Loucy (cell line): ENCODE data around the gene SLC16A10.

ENCODE experiments used
- H2AFZ ChIP-seq: fragments of 200-600 bp; sonication (generic); 2 replicates; pipeline ENCODE4 v1.6.0; 2016; ENCODE audit warnings: antibody characterized with exemption, mild to moderate bottlenecking, low read length, moderate library complexity
- H3F3A ChIP-seq: fragments of 200-600 bp; 2 replicates; pipeline ENCODE4 v1.6.0; 2016; ENCODE audit warnings: antibody characterized with exemption, low read depth, mild to moderate bottlenecking
- H3K27me3 ChIP-seq: fragments of 200-600 bp; sonication (generic); 2 replicates; pipeline ENCODE4 v1.6.1; 2014; ENCODE audit warnings: low read length, mild to moderate bottlenecking; ENCODE audit not compliant: insufficient read depth, poor library complexity, severe bottlenecking
- H3K36me3 ChIP-seq: fragments of 200-600 bp; sonication (generic); 2 replicates; pipeline ENCODE4 v1.6.1; 2016; ENCODE audit warnings: low read length; ENCODE audit not compliant: insufficient read depth
- H3K4me1 ChIP-seq: fragments of 200-600 bp; sonication (generic); 2 replicates; pipeline ENCODE4 v1.5.1; 2014; ENCODE audit warnings: low read length, mild to moderate bottlenecking; ENCODE audit not compliant: insufficient read depth, poor library complexity, severe bottlenecking
- H3K4me2 ChIP-seq: fragments of 200-600 bp; sonication (generic); 2 replicates; pipeline ENCODE4 v1.6.0; 2014; ENCODE audit warnings: antibody characterized with exemption, low read length, low read depth, mild to moderate bottlenecking; ENCODE audit not compliant: poor library complexity, severe bottlenecking
- H3K4me3 ChIP-seq: fragments of 200-600 bp; sonication (generic); 2 replicates; pipeline ENCODE4 v1.5.1; 2014; ENCODE audit warnings: low read length, mild to moderate bottlenecking, mixed read lengths; ENCODE audit not compliant: poor library complexity, severe bottlenecking
- H3K79me2 ChIP-seq: fragments of 200-600 bp; sonication (generic); 2 replicates; pipeline ENCODE4 v1.6.1; 2014; ENCODE audit warnings: low read length; ENCODE audit not compliant: insufficient read depth
- H3K9ac ChIP-seq: fragments of 200-600 bp; sonication (generic); 2 replicates; pipeline ENCODE4 v1.6.0; 2014; ENCODE audit warnings: mild to moderate bottlenecking, low read depth, low read length, moderate library complexity; ENCODE audit not compliant: poor library complexity, severe bottlenecking
- H3K9me2 ChIP-seq: fragments of 200-600 bp; sonication (generic); replicated peaks from 2 replicates; pipeline ENCODE4 v1.6.1; 2016; ENCODE audit warnings: low read depth, low read length, mixed read lengths
- H3K9me3 ChIP-seq: fragments of 200-600 bp; sonication (generic); 2 replicates; pipeline ENCODE4 v1.6.1; 2014; ENCODE audit warnings: mild to moderate bottlenecking, antibody characterized with exemption, low read length, low read depth; ENCODE audit not compliant: insufficient read depth
- H4K20me1 ChIP-seq: fragments of 200-600 bp; sonication (generic); 2 replicates; pipeline ENCODE4 v1.6.0; 2014; ENCODE audit warnings: antibody characterized with exemption, low read length, mild to moderate bottlenecking; ENCODE audit not compliant: insufficient read depth, poor library complexity, severe bottlenecking
- CTCF ChIP-seq: fragments of 200-600 bp; sonication (generic); conservative IDR thresholded peaks from 2 replicates; pipeline ENCODE4 v1.5.1; 2014; ENCODE audit warnings: mild to moderate bottlenecking, antibody characterized with exemption, low read length
- EZH2phosphoT487 ChIP-seq: fragments of 200-600 bp; IDR thresholded peaks from 2 replicates; pipeline ENCODE4 v1.6.1; 2018; ENCODE audit warnings: antibody characterized with exemption, mild to moderate bottlenecking, moderate library complexity, borderline replicate concordance

The SLC16A10 gene

GRCh38 chr6:111101987-111102386, 14.7 kb downstream of the SLC16A10 start:
- H3K9me2 ChIP-seq = no peaks in the 10 kb centered on the region
- H3K4me3 ChIP-seq = no peak overlapping the region
- TF ChIP-seq CTCF = no peak
- TF ChIP-seq EZH2phosphoT487 = no peak
- no peak overlapping the region for H3K4me2 ChIP-seq
- no peaks in the 10 kb centered on the region for H4K20me1 ChIP-seq
- H3K27me3 ChIP-seq = no peaks in the 10 kb centered on the region
- H3K79me2 ChIP-seq = peaks cover 74% of the 10 kb centered on the region
- H3F3A ChIP-seq = no peaks in the 10 kb centered on the region
- H2AFZ ChIP-seq = no peak overlapping the region
- H3K9me3 ChIP-seq = no peaks in the 10 kb centered on the region
- no peak overlapping the region for H3K9ac ChIP-seq
- H3K36me3 ChIP-seq = peaks cover 19% of the 10 kb centered on the region; the same call in 1 of the 2 replicates
- peaks cover 13% of the 10 kb centered on the region for H3K4me1 ChIP-seq

DNA sequence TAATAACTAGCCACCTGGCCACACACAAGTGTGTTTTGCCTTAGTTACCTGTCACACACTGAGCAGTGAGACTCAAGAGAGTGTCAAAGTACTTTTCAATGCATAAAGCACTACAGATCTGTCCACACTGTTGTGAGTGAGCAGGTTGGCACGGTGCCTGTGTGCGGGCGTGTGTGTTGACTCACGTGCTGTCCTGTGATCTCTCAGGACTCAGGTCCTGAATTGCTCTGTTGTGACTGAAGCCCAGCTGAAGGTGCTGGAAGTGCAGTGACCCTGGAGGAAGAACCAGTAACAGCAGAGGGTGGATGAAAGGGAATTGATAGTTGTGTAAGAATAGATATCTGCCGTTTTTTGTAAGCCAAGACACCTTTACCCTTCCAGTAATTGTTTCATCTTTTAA, 18.3 kb downstream of the SLC16A10 start:
- H3K4me1 ChIP-seq = peaks cover 20% of the 10 kb centered on the region
- H3K4me2 ChIP-seq = no peak overlapping the region

DNA sequence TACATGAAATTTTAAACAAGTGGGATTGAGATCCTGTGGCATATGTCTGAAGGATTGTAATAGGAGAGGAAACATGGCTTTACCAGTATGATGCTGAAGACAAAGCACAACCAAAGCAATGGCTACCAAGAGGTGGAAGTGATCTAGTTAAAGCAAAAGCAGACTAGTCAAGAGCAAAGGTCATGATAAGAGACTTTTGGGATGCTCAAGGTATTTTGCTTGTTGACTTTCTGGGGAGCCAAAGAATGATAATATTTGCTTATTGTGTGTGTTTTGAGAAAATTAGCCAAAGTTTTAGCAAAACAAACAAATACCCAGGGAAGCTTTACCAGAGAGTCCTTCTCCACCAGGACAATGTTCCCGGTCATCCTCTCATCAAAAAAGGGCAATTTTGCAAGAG, 20.3 kb downstream of the SLC16A10 start:
- Histone ChIP-seq H2AFZ (no peak overlapping the region), H4K20me1 (no peaks in the 10 kb centered on the region), H3K4me2 (no peak overlapping the region), H3K4me1 (peaks cover 22% of the 10 kb centered on the region), H3K9ac (no peak overlapping the region), H3F3A (no peaks in the 10 kb centered on the region), H3K4me3 (no peak overlapping the region), H3K9me2 (no peaks in the 10 kb centered on the region), H3K9me3 (peaks cover 14% of the 10 kb centered on the region; the same call in 1 of the 2 replicates), H3K79me2 (peaks cover 86% of the 10 kb centered on the region), H3K36me3 (peaks cover 25% of the 10 kb centered on the region; the same call in 1 of the 2 replicates), H3K27me3 (no peaks in the 10 kb centered on the region)
- no peak for TF ChIP-seq EZH2phosphoT487
- TF ChIP-seq CTCF = no peak

More for the DNA sequence above, 18.3 kb downstream of the SLC16A10 start:
- peaks cover 78% of the 10 kb centered on the region for H3K79me2 ChIP-seq
- H3K4me3 ChIP-seq = no peak overlapping the region
- no peak for TF ChIP-seq CTCF
- TF ChIP-seq EZH2phosphoT487 = no peak
- no peaks in the 10 kb centered on the region for H3K9me2 ChIP-seq
- no peaks in the 10 kb centered on the region for H4K20me1 ChIP-seq
- H3K9me3 ChIP-seq = peaks cover 14% of the 10 kb centered on the region; the same call in 1 of the 2 replicates
- H2AFZ ChIP-seq = no peak overlapping the region
- H3F3A ChIP-seq = no peaks in the 10 kb centered on the region
- H3K27me3 ChIP-seq = no peaks in the 10 kb centered on the region
- no peak overlapping the region for H3K9ac ChIP-seq
- peaks cover 25% of the 10 kb centered on the region; the same call in 1 of the 2 replicates for H3K36me3 ChIP-seq
